Measurements from ENCODE around the gene PKN1.

PKN1 gene

GRCh38 chr19:14507704-14508542 lies 74.8 kb downstream of the PKN1 start:
- H3K4me3 Mint-ChIP-seq, result no peak overlapping the region
- no peaks in the 10 kb centered on the region for H3K9me3 Mint-ChIP-seq
- H3K4me1 Mint-ChIP-seq, result peaks cover 22% of the 10 kb centered on the region
- peak overlapping the region in 2 of 3 experiments; percentile 60 to 79 for H3K27ac Mint-ChIP-seq
- no peaks in the 10 kb centered on the region for H3K36me3 Mint-ChIP-seq (ENCODE audit: low read depth)
- TF ChIP-seq CTCF (IDR thresholded peaks at IDR 0.05; ENCODE audit: unreplicated experiment in 3 of 3), result no peak
- peaks cover 3% of the 10 kb centered on the region for H3K27me3 Mint-ChIP-seq (ENCODE audit: low read depth)

DNA sequence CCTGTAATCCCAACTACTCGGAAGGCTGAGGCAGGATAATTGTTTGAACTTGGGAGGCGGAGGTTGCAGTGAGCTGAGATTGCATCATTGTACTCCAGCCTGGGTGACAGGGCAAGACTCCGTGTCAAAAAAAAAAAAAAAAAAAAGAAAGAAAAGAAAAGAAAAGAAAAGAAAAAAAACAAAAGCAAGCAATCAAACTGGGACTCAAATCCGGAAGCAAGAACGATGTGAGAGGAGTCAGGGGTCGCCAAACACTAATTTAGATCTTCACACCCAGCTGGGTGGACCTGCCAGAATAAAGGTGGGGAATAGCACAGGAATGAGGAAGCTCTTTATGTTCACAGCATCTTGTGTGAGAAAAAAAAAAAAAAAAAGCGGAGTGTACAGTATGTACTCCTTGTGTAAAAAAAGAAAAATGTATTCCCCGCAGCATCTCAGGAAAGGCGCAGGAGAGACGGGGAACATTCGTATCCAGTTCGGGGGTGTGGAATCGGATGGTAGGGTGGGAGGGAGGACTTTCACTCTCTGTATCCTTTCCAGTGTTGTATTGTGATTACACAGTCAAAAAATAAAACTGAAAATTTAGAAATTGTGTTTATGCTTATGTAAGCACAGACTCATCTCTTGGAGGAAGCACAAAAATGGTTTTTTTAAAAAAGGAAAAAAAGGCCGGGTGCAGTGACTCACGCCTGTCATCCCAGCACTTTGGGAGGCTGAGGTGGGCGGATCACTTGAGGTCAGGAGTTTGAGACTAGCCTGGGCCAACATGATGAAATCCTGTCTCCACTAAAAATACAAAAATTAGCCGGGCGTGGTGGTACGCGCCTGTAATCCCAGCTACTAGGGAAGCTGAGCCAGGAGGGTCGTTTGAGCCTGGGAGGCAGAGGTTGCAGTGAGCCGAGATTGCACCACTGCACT lies 77.5 kb downstream of the PKN1 start:
- Mint-ChIP-seq H3K27me3 (ENCODE audit: low read depth) (no peaks in the 10 kb centered on the region), H3K9me3 (no peaks in the 10 kb centered on the region), H3K4me1 (peaks cover 31% of the 10 kb centered on the region), H3K4me3 (peak overlapping the region in 2 of 3 experiments; percentile 37 to 52), H3K36me3 (ENCODE audit: low read depth) (peaks cover 18% of the 10 kb centered on the region), H3K27ac (peak overlapping the region in 2 of 3 experiments; percentile 75 to 82)
- TF ChIP-seq CTCF (IDR thresholded peaks at IDR 0.05; ENCODE audit: unreplicated experiment in 3 of 3), result no peak

- Mint-ChIP-seq H3K36me3 (ENCODE audit: low read depth) (peaks cover 24% of the 10 kb centered on the region), H3K27ac (peak overlapping the region in 2 of 3 experiments; percentile 75 to 82), H3K9me3 (no peaks in the 10 kb centered on the region), H3K27me3 (ENCODE audit: low read depth) (no peaks in the 10 kb centered on the region), H3K4me3 (peak overlapping the region in 1 of 3 experiments; percentile 37), H3K4me1 (peaks cover 31% of the 10 kb centered on the region)
- TF ChIP-seq CTCF (IDR thresholded peaks at IDR 0.05; ENCODE audit: unreplicated experiment in 3 of 3), result no peak
Observed at GRCh38 chr19:14511229-14511593, 78.1 kb downstream of the PKN1 start.

DNA sequence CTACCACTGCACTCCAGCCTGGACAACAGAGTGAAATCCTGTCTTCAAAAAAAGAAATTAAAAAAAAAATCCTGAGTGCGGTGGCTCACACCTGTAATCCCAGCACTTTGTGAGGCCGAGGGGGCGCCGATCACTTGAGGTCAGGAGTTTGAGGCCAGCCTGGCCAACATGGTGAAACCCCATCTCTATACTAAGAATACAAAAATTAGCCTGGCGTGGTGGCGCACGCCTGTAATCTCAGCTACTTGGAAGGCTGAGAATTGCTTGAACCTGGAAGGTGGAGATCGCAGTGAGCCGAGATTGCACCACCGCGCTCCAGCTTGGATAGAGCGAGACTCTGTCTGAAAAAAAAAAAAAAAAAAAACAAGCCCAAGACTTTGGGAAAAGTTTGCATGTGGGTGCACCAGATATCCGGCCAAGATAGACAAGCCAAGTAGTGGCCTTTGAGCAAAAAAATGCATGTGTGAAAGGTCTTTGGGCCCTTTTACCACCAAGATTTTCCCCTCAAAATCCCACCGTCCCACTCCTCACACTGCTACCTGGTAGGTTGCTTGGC lies 79.4 kb downstream of the PKN1 start:
- Mint-ChIP-seq H3K9me3 (no peaks in the 10 kb centered on the region), H3K27me3 (ENCODE audit: low read depth) (no peaks in the 10 kb centered on the region), H3K4me1 (peaks cover 42% of the 10 kb centered on the region), H3K36me3 (ENCODE audit: low read depth) (peaks cover 30% of the 10 kb centered on the region), H3K4me3 (no peak overlapping the region), H3K27ac (no peak overlapping the region)
- TF ChIP-seq CTCF (IDR thresholded peaks at IDR 0.05; ENCODE audit: unreplicated experiment in 3 of 3), result no peak

- H3K27ac Mint-ChIP-seq, result peak overlapping the region; percentile 40 to 82 (median 80)
- H3K27me3 Mint-ChIP-seq (ENCODE audit: low read depth), result no peaks in the 10 kb centered on the region
- TF ChIP-seq CTCF (IDR thresholded peaks at IDR 0.05; ENCODE audit: unreplicated experiment in 3 of 3), result no peak
- no peaks in the 10 kb centered on the region for H3K9me3 Mint-ChIP-seq
- peaks cover 47% of the 10 kb centered on the region for H3K4me1 Mint-ChIP-seq
- peaks cover 30% of the 10 kb centered on the region for H3K36me3 Mint-ChIP-seq (ENCODE audit: low read depth)
- H3K4me3 Mint-ChIP-seq, result peak overlapping the region; percentile 88 to 98 (median 95)
Observed at GRCh38 chr19:14514215-14514863, 81.2 kb downstream of the PKN1 start.

Measured in nephron (organoid).